GM13976 (cell line): ENCODE data around the gene CNOT6.
"Not testable (repeated sequence)": the region's sequence is repeated elsewhere in the genome, so short reads cannot be mapped to it uniquely, and the experiment has no call there.

Source experiments
- DNase-seq: peaks from one replicate; pipeline ENCODE4 v3.0.0; 2012; ENCODE audit warnings: low spot score
- in situ Hi-C: fragments of 300-500 bp; cut with MboI; formaldehyde crosslinking; loops from one replicate; pipeline ENCODE4 v1.12.0; 2022; ENCODE audit warnings: low sequenced_read_pairs, mixed read lengths, inconsistent platforms; ENCODE audit not compliant: unreplicated experiment
- TF ChIP-seq, protein P1 (sequence below): IDR thresholded peaks from 2 replicates; pipeline ENCODE4 v1.5.1; 2012; ENCODE audit warnings: borderline replicate concordance, mild to moderate bottlenecking; ENCODE audit not compliant: insufficient read depth; ENCODE audit errors: extremely low read depth, missing control alignments, control extremely low read depth

Gene CNOT6

DNA sequence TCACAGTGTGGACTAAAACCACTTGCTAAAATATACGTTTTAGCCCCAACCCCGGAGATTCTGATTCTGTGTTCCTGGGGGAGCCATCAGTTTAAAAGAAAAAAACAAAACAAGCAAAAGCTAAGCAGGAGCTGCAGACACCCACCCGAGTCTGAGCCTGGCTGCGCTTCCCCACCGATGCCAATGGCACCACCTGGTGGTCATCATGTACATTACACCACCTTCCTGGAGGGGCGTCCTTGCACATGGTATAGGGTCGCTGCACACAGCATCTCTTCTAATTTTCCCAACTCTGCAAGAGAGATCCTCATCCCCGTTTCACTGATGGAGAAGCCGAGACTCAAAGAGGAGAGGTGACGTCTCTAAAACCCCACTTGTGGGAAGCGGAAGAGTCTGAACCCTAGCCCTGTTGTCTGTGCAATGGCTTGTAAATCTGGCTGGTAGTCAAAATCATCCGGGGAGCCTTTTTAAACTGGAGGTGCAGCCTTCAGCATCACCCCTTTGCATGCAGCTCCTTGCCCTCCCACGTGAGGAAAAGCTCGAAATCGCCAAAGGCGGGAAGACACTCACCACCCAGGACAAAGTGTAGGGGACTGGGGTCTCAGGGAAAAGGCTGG lies 23.1 kb upstream of the CNOT6 start:
- in situ Hi-C loops = no loop called here
- TF ChIP-seq, protein P1, sequence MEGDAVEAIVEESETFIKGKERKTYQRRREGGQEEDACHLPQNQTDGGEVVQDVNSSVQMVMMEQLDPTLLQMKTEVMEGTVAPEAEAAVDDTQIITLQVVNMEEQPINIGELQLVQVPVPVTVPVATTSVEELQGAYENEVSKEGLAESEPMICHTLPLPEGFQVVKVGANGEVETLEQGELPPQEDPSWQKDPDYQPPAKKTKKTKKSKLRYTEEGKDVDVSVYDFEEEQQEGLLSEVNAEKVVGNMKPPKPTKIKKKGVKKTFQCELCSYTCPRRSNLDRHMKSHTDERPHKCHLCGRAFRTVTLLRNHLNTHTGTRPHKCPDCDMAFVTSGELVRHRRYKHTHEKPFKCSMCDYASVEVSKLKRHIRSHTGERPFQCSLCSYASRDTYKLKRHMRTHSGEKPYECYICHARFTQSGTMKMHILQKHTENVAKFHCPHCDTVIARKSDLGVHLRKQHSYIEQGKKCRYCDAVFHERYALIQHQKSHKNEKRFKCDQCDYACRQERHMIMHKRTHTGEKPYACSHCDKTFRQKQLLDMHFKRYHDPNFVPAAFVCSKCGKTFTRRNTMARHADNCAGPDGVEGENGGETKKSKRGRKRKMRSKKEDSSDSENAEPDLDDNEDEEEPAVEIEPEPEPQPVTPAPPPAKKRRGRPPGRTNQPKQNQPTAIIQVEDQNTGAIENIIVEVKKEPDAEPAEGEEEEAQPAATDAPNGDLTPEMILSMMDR = peak; percentile 86
- peak; percentile 81 for DNase-seq

DNA sequence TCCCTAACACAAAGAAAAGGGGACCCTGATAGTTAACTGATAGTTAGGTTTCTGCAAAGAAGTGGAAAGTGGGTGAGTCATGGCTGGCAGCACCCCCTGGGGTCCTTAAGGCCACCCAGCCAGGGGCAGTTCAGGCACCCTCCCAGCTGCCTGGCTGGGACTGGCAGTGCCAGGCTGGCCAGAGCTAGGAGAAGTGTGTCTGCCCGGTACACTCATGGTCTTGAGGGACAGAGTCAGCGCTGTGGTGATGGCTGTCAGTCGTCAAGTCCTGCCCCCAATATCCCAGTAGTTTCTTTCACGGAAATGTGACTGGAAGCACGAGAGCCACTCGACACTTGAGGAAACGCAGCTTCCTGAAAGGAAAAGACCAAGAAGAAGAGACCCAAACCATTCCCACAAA lies 22.3 kb upstream of the CNOT6 start:
- DNase-seq = no peak
- TF ChIP-seq, protein P1 = no peak
- in situ Hi-C loops = no loop called here

DNA sequence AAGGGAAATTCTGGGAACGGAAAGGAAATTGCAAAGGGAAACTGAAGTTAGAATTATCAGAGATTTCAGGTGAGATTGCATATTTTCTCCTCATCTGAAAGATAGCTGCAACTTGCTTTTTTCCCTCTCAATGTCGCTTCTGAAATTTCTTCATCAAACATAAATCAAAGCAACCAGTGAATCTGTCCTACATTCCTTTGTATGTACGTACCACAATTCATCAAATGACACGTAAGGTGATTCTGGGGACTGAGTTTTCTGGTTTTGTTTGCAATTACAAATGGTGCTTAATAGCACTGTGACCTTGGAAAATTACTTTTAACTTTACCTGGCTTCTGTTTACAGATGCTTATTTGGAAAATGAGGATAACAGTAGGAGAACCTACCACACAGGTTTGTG lies 21.9 kb upstream of the CNOT6 start:
- TF ChIP-seq, protein P1 = no peak
- DNase-seq = no peak
- in situ Hi-C loops = no loop called here

DNA sequence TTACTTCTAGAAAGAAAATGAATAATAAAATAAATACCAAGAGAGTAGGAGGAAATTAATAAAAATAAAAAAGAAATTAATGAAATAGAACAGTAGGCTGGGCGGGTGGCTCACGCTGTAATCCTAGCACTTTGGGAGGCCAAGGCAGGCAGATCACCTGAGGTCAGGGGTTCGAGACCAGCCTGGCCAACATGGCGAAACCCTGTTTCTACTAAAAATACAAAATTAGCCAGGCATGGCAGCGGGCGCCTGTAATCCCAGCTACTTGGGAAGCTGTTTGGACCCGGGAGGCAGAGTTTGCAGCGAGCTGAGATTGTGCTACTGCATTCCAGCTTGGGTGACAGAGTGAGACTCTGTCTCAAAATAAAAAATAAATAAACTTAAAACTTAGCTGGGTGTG lies 20.8 kb upstream of the CNOT6 start:
- in situ Hi-C loops, DNase-seq: not testable (repeated sequence)

DNA sequence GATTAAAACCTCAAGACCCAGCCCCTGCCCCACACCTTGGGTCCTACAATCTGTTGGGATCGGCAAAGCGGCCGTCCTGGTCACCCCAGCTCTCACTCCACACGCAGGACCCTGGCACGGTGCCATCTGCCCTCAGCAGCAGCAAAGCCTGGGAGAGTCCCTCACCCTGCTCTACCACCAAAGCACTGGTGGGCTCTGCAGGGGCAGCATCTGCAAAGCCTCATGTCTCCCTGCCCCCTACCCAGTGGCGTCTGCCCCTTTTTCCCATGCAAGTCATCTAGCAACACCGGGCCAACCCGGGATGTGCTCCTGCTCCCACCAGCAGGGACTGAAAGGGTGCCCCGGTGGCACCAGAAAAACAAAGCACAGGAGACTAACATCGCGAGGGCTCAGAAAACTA lies 19.6 kb upstream of the CNOT6 start:
- TF ChIP-seq, protein P1 = no peak
- in situ Hi-C loops = no loop called here
- no peak for DNase-seq

DNA sequence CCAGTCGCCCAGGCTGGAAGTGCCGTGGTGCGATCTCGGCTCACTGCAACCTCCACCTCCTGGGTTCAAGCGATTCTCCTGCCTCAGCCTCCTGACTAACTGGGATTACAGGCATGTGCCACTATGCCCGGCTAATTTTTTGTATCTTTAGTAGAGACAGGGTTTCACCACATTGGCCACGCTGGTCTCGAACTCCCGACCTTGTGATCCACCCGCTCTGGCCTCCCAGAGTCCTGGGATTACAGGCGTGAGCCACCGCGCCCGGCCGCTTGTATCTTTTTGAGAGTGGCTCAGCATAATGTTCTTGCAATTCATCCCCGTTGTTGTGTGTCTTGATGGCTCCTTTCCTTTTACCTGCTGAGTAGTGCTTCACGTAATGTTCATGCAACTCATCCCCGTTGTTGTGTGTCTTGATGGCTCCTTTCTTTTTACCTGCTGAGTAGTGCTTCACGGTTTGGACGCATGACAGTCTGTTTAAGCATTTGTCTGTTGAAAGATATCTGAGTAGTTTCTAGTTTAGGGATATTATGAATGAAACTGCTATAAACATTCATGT lies 18.1 kb upstream of the CNOT6 start:
- in situ Hi-C loops, DNase-seq: not testable (repeated sequence)

DNA sequence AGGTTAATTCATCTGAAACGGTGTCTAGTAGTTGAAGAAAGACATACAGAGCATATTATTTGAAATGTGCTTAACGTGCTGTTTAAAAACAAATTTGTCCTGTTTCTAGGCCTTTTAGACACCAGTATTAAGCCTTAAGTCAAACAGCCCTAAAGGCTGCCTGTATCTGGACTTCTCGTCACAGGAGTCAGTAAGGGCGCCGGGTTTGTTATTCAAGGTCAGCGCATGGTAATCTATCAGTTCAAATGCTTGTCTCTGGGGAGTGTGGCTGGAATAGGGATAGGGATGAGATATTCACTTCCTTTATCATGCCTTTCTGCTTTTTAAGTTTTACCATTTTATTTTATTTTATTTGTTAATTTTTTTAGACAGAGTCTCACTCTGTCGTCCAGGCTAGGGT lies 9.4 kb upstream of the CNOT6 start:
- no peak for DNase-seq
- TF ChIP-seq, protein P1 = no peak
- in situ Hi-C loops = no loop called here
